Omental fat pad (tissue), 4 donors: Measurements from ENCODE around the gene SLC7A11. TPM values are rescaled to one million over a fixed set of nuclear protein-coding genes. Genes with fewer than 3 reads are reported as not detected.

Experiments used
- ATAC-seq: fragments of 150-250 bp; one replicate; pipeline ENCODE4 v1.9.1; 2016; ENCODE audit warnings: mild to moderate bottlenecking, moderate library complexity; ENCODE audit not compliant: low FRiP score
- DNase-seq: peaks from one replicate; pipeline ENCODE4 v3.0.0-alpha.2; 2019; ENCODE audit warnings: low spot score
- CTCF ChIP-seq, 3 donors: fragments of 450-650 bp; IDR thresholded peaks; one replicate each; pipeline ENCODE4 v1.5.1; 2016 to 2017; ENCODE audit warnings: antibody characterized with exemption in 3 of 3, mild to moderate bottlenecking in 3 of 3, moderate library complexity in 2 of 3
- total RNA-seq, 4 donors: library from RNA; depleted of rRNA; stranded (reverse); fragments of >200 nt; gene quantifications; one replicate each; pipeline ENCODE4 v1.1.0, GENCODE V29; 2016

SLC7A11 gene
- total RNA-seq, 4 donors from 2014 or later: 0.60 to 1.5 (median 0.90) TPM

- no peak for ATAC-seq
- no peak for TF ChIP-seq CTCF (IDR thresholded peaks at IDR 0.05)
- no peak for DNase-seq
Measured at GRCh38 chr4:138114434-138114833, 127.7 kb downstream of the SLC7A11 start.
